Measurements from ENCODE around the gene MROH2A.
"Not testable (repeated sequence)": the region's sequence is repeated elsewhere in the genome, so short reads cannot be mapped to it uniquely, and the experiment has no call there.

MROH2A gene

GRCh38 chr2:233865838-233866237 is 87.7 kb downstream of the MROH2A start:
- DNase-seq: no peak

GRCh38 chr2:233866479-233866878 is 88.3 kb downstream of the MROH2A start:
- no peak for DNase-seq

- DNase-seq: no peak
Observed at GRCh38 chr2:233867993-233868532, 89.9 kb downstream of the MROH2A start, which contains the start of gene MSL3B. Gene MSL3B (minus strand): TSS chr2:233868386.

GRCh38 chr2:233871432-233871831 is 93.3 kb downstream of the MROH2A start:
- no peak for DNase-seq

GRCh38 chr2:233872125-233872524 is 94.0 kb downstream of the MROH2A start:
- not testable (repeated sequence) for DNase-seq

- no peak for DNase-seq
Observed at GRCh38 chr2:233882353-233882752, 104.2 kb downstream of the MROH2A start.
